HG02938 (cell line): ENCODE data around the gene HSPA1L.
A peak's percentile ranks its signal among the peaks of the same experiment; 100 is the strongest.
"Not testable (repeated sequence)": the region's sequence is repeated elsewhere in the genome, so short reads cannot be mapped to it uniquely, and the experiment has no call there.

Experiments used
- ATAC-seq: cut with Tn5 transposase; IDR thresholded peaks from one replicate; pipeline ENCODE4 v1.9.1; 2021; ENCODE audit warnings: mild to moderate bottlenecking, moderate library complexity; ENCODE audit not compliant: unreplicated experiment

Gene HSPA1L

DNA sequence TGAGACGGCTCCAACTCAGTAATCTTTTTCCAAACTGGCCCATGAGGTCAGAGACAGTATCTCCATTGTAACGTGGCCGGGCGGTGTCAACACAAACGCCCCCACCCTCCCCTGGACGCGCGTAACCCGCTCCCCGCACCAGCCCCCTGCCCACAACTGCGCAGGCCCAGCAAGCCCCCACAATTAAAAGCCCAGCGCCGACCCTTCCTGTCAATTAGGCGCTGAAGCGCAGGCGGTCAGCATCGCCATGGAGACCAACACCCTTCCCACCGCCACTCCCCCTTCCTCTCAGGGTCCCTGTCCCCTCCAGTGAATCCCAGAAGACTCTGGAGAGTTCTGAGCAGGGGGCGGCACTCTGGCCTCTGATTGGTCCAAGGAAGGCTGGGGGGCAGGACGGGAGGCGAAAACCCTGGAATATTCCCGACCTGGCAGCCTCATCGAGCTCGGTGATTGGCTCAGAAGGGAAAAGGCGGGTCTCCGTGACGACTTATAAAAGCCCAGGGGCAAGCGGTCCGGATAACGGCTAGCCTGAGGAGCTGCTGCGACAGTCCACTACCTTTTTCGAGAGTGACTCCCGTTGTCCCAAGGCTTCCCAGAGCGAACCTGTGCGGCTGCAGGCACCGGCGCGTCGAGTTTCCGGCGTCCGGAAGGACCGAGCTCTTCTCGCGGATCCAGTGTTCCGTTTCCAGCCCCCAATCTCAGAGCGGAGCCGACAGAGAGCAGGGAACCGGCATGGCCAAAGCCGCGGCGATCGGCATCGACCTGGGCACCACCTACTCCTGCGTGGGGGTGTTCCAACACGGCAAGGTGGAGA is at the start of gene HSPA1L, which contains the start of gene HSPA1A:
Gene HSPA1L, minus strand, starts transcription at position 259 of the 814 bp plus-strand sequence. CDS start 3,311 bp downstream, outside the sequence.
Gene HSPA1A, plus strand, starts transcription at position 519 of the 814 bp plus-strand sequence. Its CDS starts 214 bp downstream, at position 733.
- ATAC-seq = no peak

DNA sequence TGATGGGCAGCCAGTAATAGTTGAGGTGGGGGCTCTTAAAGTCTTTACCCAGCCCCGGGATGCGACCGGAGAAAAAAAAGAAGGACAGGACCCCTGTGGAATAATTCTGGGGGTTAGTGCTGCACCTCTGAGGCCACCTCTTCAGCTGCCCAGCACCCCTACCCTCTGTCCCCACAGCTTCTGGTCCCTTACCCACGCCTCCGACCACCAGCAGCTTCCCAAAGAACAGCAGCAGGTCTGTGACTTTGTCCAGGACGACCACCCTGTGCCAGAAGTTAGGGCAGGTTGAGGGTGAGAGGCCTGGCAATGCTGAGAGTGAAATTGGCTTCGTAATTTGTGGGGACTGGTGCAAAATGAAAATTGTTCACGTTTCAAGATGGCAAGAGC is 49.7 kb upstream of the HSPA1L start:
- ATAC-seq = no peak

DNA sequence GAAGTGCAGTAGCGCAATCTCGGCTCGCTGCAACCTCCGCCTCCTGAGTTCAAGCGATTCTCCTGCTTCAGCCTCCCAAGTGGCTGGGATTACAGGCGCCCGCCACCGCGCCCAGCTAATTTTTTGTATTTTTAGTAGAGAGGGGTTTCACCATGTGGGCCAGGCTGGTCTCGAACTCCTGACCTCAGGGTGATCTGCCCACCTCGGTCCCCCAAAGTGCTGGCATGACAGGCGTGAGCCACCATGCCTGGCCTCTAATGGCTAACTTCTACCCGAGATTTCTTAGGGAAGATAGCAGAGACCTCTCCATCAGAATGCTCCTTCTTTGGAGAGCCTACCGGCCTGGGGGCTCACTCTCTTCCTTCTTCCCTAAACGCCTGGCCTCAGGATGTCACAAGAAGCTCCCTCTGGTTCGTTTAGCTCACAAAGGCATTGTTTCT is 49.1 kb upstream of the HSPA1L start:
- ATAC-seq = not testable (repeated sequence)

DNA sequence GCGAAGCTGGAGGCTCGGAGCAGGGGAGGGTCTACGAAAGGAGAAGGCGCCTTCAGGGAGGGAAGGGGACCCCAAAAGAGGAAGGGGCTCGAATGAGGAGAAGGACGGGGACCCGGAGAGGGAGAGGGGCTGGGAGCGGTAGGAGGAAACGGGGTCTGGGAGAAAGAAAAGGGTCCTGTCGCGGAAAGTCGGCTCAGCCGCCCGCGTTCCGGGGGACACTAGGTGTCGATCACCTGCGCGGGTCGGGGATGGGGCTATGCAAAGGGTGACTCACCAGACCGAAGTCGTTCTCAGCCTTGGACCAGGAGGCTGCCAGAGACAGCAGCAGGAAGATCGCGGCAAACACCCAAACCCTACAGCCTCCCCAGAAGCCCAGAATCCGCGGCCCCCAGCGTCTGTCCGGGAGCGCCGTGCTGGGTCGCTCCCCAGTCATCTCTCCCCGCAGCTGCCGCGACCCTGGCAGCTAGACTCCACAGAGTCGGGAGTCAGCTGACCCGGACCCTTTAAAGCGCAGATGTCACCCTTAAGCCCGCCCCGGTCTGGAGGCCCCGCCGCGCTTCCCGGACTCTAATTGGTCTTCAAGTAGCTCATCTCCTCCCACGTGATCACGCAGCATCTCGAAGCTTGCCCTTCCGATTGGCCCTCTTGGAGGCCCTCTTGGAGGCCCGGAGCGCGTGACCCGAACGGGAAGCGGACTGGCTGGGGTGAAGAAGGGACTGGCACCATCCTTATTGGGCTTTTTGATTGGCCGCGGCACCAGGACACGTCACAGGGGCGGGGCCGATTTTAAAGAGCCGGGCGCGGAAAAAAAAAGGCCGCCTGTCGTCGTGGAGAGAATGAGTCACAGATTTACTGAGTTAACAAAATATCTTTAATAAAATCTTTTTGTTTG is 47.5 kb upstream of the HSPA1L start, which contains the start of gene NEU1:
Gene NEU1, minus strand, starts transcription at position 478 of the 892 bp plus-strand sequence. Its CDS starts 45 bp downstream, at position 433.
- ATAC-seq = peak; percentile 95

DNA sequence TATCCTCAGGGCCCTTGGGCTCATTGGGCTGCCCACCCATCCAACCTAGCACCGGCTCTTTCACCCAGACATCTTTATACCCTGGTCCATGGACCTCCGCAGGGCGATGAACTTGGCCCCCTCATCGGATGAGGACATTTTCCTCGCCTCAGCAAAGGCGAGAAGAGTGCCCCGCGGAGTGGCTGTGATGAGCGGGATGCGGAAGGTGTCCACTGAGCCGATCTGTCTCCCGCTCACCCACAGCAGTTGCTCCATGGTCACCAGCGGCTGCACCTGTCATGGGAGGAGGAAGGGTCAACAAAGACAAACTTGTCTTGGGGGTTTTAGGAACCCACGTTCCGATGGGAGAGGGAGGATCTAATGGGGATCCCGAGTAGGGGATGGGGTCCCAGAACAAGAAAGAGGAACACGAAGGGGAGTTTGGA is 46.8 kb upstream of the HSPA1L start:
- no peak for ATAC-seq

DNA sequence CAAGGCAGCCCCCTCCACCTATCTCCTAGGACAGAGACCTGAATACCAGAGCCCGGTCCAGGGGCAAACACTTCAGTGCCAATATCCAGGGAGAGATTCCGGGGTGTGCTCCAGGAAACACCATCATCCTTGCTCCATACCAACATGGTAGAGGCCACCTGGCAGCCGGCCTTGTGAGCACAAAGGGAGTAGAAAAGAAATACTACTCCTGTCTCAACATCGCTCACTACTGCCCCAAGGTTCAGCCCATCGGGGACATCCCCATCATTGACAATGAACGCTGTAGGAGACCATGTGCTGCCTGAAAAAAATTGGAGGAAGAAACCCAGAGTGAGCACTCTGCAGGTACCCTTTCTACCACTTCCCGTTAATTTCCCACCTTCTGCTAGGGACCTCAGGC is 46.1 kb upstream of the HSPA1L start:
- ATAC-seq = no peak

DNA sequence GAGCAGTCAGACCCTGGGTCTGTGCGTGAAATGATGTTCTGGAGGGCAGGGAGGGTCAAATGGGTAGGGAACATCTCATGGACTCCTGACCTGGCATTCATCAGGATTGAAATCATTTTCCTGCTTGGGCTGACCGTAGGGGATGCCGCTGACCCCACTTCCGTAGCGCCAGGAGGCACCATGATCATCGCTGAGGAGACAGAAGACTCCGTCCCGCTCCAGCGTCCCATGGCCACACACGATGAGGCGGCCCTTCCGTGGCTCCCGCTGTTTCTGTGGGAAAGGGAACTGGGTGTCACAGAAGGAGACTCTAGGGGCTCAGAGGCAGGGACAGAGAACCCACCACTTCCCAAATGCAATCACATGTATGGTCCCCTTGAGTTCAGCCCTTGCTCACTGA is 45.3 kb upstream of the HSPA1L start:
- ATAC-seq = no peak

DNA sequence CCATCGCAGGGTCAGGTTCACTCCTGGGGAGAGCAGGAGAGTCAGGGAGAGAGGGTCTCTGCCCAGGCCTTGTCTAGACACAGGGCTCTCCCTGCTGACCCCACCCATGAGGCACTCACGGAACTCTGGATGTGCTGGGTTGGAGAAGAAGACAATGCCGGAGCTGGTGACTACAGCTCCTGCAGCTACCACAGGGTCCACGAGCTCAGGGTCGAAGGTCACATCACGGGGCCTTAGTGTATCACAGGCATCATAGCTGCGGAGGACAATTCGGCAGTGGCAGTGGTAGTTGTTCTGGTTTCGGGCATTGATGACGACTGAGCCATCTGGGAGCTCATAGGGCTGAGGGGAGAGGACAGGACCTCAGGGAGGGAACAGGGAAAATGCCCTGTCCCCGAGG is 44.8 kb upstream of the HSPA1L start:
- ATAC-seq = no peak

DNA sequence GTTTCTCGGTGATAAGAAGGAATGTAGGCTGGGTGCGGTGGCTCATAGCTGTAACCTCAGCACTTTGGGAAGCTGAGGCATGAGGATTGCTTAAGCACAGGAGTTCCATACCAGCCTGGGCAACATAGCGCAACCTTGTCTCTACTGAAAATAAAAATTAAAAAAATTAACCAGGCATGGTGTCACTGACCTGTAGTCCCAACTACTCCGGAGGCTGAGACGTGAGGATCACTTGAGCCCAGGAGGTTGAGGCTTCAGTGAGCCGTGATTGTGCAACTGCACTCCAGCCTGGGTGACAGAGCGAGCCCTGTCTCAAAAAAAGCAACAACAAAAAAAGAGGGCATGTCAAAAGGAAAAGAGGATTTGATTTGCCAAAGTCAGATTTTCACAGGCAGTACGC is 43.6 kb upstream of the HSPA1L start:
- ATAC-seq = no peak

DNA sequence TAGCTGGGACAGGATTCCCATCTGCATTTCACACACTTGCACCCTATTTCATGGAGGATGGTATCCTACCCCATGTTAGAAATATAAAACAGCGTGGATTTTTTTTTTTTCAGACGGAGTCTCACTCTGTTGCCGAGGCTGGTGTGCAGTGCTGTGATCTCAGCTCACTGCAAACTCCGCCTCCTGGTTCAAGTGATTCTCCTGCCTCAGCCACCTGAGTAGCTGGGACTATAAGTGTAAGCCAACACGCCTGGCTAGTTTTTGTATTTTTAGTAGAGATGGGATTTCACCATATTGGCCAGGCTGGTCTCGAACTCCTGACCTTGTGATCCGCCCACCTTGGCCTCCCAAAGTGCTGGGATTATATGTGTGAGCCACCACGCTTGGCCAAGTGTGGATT is 42.7 kb upstream of the HSPA1L start:
- ATAC-seq = not testable (repeated sequence)

DNA sequence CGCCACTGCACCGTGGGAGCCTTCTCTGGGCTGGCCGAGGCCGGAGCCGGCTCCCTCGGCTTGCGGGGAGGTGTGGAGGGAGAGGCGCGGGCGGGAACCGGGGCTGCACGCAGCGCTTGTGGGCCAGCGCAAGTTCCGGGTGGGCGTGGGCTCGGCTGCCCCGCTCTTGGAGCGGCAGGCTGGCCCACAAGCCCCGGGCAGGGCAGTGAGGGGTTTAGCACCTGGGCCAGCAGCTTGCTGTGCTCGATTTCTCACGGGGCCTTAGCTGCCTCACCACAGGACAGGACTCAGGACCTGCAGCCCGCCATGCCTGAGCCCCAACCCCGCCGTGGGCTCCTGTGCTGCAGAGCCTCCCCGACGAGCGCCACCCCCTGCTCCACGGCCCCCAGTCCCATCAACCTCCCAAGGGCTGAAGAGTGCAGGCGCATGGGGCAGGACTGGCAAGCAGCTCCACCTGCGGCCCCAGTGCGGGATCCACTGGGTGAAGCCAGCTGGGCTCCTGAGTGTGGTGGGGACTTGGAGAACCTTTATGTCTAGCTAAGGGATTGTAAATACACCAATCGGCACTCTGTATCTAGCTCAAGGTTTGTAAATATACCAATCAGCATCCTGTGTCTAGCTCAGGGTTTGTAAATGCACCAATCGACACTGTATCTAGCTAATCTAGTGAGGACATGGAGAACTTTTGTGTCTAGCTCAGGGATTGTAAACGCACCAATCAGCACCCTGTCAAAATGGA is 37.1 kb upstream of the HSPA1L start:
- not testable (repeated sequence) for ATAC-seq

DNA sequence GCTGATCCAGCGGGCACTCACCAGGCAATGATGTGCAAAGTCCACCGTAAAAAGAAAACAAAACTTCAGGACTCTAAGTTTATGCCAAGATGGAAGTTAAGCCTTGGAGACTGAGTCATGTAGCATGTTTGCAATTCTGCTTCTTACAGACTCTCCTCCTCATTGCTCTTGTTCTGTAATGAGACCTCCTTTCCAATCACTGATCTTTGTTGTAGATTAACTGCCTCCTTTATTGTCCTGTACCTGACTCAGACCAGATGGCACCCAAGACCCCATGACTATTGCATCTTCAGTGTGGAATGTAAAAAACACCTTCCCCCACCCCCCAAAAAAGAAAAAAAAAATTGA is 36.4 kb upstream of the HSPA1L start:
- ATAC-seq = no peak

DNA sequence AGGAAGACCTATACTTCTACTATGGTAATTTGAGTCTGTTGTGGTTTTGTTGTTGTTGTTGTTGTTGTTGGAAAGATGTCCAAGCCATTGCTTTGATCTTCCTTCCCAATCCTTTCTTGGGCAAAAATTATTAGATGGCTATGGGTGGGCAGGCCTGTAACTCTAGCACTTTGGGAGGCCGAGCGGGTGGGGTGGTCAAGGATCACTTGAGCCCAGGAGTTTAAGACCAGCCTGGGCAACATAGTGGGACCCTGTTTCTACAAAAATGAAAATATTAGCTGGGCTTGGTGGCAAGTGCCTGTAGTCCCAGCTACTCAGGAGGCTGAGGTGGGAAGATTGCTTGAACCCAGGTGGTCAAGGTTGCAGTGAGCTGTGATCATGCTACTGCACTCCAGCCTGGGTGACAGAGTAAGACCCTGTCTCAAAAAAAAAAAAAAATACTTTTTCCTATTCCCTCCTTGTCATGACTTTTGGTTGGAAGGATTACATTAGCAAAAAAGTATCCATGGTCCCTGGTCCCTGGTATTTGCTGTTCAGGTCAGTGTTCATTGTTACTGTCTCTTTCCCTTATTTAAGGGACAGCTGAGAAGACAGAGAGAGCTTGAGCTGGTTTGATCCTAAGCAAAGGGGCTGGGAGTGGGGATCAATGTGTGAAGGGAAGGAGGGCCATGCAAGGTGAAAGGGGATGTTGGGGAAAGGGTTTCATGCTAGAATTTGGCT is 35.8 kb upstream of the HSPA1L start:
- ATAC-seq = no peak

DNA sequence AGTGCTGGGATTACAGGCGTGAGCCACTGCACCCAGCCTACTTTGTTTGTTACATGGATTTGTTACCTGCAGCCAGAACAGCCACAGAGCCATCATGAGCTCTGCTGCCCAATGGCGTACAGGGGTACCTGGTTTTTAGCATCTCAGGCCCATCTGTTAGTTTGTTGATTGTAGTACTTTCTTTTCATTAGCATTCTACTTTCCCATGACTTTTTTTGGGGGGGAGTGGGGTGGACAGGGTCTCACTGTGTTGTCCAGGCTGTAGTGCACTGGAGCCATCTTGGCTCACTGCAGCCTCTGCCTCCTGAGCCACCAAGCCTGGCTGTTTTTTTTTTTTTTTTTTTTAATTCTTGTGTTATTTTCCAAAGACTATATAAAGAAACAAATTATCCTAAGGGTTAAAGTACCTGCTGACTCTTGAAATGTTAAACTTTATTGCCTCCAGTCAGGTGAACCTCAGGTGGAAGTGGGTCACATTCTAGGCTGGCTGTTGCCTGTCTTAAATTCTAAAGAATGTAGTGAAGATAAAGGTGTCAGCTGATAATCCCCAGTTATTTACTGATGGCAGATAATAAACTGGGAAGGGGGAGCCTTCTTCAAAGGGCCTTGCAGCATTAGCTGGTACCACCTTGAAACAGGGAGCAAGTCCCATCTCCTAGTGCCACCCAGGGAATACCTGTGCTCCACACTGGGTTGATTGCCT is 32.3 kb upstream of the HSPA1L start:
- no peak for ATAC-seq

DNA sequence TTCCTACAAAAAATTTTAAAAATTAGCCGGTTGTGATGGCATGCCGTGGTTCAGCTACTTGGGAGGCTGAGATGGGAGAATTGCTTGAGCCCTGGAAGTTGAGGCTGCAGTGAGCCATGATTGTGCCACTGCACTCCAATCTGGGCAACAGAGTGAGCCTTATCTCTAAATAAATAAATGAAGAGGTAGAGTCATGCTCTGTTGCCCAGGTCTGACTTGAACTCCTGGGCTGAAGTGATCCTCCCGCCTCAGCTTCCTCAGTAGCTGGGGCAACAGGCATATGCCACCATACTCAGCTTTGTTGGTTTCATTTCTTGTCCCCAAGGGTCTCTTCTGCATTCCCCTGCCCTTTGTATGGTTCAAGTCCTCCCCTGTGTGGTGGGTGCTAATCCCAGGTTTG is 29.4 kb upstream of the HSPA1L start:
- no peak for ATAC-seq

DNA sequence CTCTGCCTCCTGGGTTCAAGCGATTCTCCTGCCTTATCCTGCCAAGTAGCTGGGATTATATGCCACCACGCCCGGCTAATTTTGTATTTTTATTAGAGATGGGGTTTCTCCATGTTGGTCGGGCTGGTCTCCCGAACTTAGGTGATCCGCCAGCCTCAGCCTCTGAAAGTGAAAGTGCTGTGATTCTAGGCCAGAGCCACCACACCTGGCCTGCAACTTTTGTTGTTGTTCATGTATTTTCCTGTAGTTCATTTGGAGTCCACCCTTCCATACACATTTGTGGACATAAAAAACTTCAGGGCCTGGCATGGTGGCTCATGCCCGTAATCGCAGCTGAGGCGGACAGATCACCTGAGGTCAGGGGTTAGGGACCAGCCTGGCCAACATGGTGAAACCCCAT is 27.0 kb upstream of the HSPA1L start:
- no peak for ATAC-seq

DNA sequence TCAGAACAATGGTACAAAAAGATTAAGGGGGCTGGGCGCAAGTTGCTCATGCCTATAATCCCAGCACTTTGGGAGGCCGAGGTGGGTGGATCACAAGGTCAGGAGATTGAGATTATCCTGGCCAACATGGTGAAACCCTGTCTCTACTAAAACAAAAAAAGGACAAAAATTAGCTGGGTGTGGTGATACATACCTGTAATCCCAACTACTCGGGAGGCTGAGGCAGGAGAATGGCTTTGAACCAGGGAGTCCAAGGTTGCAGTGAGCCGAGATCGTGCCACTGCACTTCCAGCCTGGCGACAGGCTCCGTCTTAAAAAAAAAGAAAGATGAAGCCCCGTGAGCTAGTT is 24.7 kb upstream of the HSPA1L start:
- ATAC-seq = not testable (repeated sequence)

DNA sequence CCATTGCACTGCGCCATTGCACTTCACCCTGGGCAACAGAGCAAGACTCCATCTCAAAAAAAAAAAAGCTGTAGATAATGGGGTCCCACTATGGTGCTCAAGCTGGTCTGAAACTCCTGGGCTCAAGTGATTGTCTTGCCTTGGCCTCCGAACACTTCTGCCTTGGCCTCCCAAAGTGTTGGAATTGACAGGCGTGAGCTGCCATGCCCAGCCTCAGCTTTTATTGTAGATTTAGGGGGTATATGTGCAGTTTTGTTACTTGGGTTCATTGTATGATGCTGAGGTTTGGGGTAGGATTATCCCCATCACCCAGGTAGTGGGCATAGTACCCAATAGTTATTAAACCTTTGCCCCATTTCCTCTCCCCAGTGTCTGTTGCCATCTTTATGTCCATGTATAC is 23.9 kb upstream of the HSPA1L start:
- no peak for ATAC-seq

DNA sequence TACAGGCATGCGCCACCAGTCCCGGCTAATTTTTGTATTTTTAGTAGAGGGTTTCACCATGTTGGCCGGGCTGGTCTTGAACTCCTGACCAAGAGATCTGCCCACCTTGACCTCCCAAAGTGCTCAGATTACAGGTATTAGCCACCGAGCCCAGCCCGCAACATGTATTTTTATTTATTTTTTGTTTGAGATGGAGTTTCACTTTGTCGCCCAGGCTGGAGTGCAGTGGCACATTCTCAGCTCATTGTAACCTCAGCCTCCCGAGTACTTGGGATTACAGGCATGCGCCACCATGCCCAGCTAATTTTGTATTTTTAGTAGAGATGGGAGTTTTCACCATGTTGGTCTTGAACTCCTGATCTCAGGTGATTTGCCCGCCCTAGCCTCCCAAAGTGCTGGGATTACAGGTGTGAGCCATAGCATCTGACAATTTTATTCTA is 23.1 kb upstream of the HSPA1L start:
- not testable (repeated sequence) for ATAC-seq
